ENCODE measurements around the gene AP1G1. TPM values are rescaled to one million over a fixed set of nuclear protein-coding genes. Genes with fewer than 3 reads are reported as not detected.

The AP1G1 gene
- total and polyA plus RNA-seq, 2 of the 8 experiments (the other 6 are each of a cell fraction or from before 2014, with no cell fraction given) = 43.9 to 68.4 TPM

DNA sequence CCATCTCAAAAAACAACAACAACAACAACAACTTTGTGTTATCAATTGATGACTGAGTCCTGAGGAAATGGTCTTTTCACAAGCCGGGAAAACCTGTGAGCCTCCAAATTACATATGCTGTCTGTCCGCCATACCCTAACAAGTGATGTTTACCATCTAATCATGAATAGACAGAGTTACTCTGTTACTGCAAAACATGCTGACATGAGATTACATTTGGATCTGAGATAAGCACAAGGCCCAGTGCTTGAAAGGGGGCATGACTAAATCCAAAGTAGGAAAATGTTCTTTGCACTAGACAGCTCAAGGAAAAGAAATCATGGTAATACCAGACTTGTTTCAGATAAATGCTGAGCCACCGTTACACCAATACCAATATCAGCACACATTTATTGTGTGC is 28.5 kb upstream of the AP1G1 start:
- CTCF ChIA-PET (ENCODE audit: partially characterized antibody) = no interaction called here
- H2AFZ ChIP-seq (ENCODE audit: low read length) = no peak overlapping the region
- no peak for TF ChIP-seq FOSL1 (IDR thresholded peaks at IDR 0.05; ENCODE audit: insufficient read depth, low read depth, low read length)

More for the DNA sequence above, 28.5 kb upstream of the AP1G1 start:
- 92% methylated on average over 3 of the region's 3 CpGs; no CpG with 5 or more reads in 1 of the 2 experiments for WGBS, 2 experiments (ENCODE audit: extremely low coverage in 1 of 2, insufficient coverage in 1 of 2, insufficient read length in 1 of 2, insufficient replicate concordance in 2 of 2, low coverage in 1 of 2, low lambda C conversion rate in 2 of 2, missing lambda C conversion rate in 1 of 2)
- Histone ChIP-seq H3K4me1 (replicated peaks in 1 of 4; ENCODE audit: control insufficient read depth in 3 of 4, insufficient read depth in 4 of 4, low read length in 3 of 4) (no peaks in the 10 kb centered on the region), H4K91ac (replicated peaks; ENCODE audit: insufficient read length, low read length) (no peak overlapping the region), H3K79me2 (ENCODE audit: control insufficient read depth in 1 of 2, insufficient read depth in 2 of 2, low read length in 2 of 2) (no peaks in the 10 kb centered on the region), H4K8ac (ENCODE audit: extremely low read depth, insufficient read depth, low read length) (no peak overlapping the region), H3K14ac (ENCODE audit: insufficient read length) (no peak overlapping the region), H3K23me2 (ENCODE audit: low read depth, low read length) (no peaks in the 10 kb centered on the region), H3K23ac (ENCODE audit: insufficient read length) (no peak overlapping the region), H3K56ac (replicated peaks; ENCODE audit: insufficient read length, low read depth, low read length) (no peak overlapping the region), H3K27me3 (replicated peaks in 1 of 4; ENCODE audit: control insufficient read depth in 3 of 4, extremely low read depth in 1 of 4, insufficient read depth in 3 of 4, low read length in 3 of 4) (no peaks in the 10 kb centered on the region), H2BK15ac (ENCODE audit: low read length) (no peak overlapping the region), H4K5ac (ENCODE audit: insufficient read length, low read depth, low read length) (no peak overlapping the region), H2BK20ac (ENCODE audit: low read length) (no peak overlapping the region), H3K36me3 (ENCODE audit: control insufficient read depth in 2 of 4, insufficient read depth in 4 of 4, low read length in 3 of 4) (no peaks in the 10 kb centered on the region), H3K4me2 (ENCODE audit: insufficient read depth in 1 of 2, low read depth in 2 of 2, low read length in 2 of 2) (no peak overlapping the region), H3K18ac (ENCODE audit: extremely low read depth, low read length) (no peak overlapping the region), H3K9me3 (ENCODE audit: insufficient read depth in 2 of 2, low read depth in 1 of 2, low read length in 1 of 2) (no peaks in the 10 kb centered on the region), H3K79me1 (ENCODE audit: low read depth, low read length) (no peaks in the 10 kb centered on the region), H4K20me1 (replicated peaks in 1 of 2; ENCODE audit: control insufficient read depth in 1 of 2, insufficient read depth in 2 of 2, low read length in 2 of 2) (no peaks in the 10 kb centered on the region), H2BK5ac (ENCODE audit: low read depth, low read length) (no peak overlapping the region), H2BK120ac (replicated peaks; ENCODE audit: low read depth, low read length) (no peak overlapping the region), H3K9ac (replicated peaks in 1 of 4; ENCODE audit: extremely low read depth in 1 of 4, low read depth in 3 of 4, low read length in 3 of 4) (no peak overlapping the region), H3K4me3 (ENCODE audit: extremely low read depth in 1 of 4, insufficient read depth in 2 of 4, low read depth in 3 of 4, low read length in 4 of 4) (no peak overlapping the region), H2BK12ac (ENCODE audit: low read depth, low read length) (no peak overlapping the region), H2AK5ac (ENCODE audit: low read depth, low read length) (no peak overlapping the region), H3K4ac (replicated peaks; ENCODE audit: insufficient read length, low read depth, low read length) (no peak overlapping the region), H3K27ac (ENCODE audit: low read depth, low read length) (no peak overlapping the region)
- FAIRE-seq (no peak), DNase-seq (ENCODE audit: low read depth in 1 of 2, low spot score in 2 of 2) (no peak)
- POLR2A ChIA-PET (ENCODE audit: partially characterized antibody) = interaction anchor here (2.0 kb wide), 1 partner anchor 8 kb away, joined by 7 read pairs; the partner anchor contains the start of gene ATXN1L
